Epithelial cell of esophagus (primary cell): ENCODE data around the gene NQO2.
"Not testable (repeated sequence)": the region's sequence is repeated elsewhere in the genome, so short reads cannot be mapped to it uniquely, and the experiment has no call there.

ENCODE experiments used
- DNase-seq: peaks from one replicate; pipeline ENCODE4 v3.0.0; 2010; ENCODE audit warnings: low read depth
- H3K4me3 ChIP-seq: 2 replicates; pipeline ENCODE4 v1.5.1; 2011; ENCODE audit warnings: mild to moderate bottlenecking, low read length, control low read depth
- CTCF ChIP-seq: IDR thresholded peaks from 2 replicates; pipeline ENCODE4 v1.5.1; 2011; ENCODE audit warnings: low read depth, mild to moderate bottlenecking, low read length, control low read depth, inconsistent platforms; ENCODE audit not compliant: insufficient read depth; ENCODE audit errors: missing control alignments

The NQO2 gene

DNA sequence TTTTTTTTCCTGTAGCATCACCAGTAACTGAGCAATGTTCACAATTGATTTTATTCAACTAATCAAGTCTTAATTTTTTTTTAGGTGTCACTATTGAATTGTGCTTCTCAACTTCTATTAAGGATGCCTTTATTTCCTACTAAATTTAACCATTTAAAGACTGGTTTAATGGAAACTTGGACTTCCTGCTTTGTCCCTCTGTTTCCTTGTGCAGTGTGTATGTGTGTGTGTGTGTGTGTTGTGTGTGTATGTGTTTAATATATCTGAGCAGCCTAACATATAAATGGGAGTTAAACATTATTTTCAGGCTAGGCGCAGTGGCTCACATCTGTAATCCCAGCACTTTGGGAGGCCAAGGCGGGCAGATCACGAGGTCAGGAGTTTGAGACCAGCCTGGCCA, 30.1 kb upstream of the NQO2 start:
- no peak for DNase-seq
- H3K4me3 ChIP-seq, result no peak overlapping the region
- no peak for TF ChIP-seq CTCF

DNA sequence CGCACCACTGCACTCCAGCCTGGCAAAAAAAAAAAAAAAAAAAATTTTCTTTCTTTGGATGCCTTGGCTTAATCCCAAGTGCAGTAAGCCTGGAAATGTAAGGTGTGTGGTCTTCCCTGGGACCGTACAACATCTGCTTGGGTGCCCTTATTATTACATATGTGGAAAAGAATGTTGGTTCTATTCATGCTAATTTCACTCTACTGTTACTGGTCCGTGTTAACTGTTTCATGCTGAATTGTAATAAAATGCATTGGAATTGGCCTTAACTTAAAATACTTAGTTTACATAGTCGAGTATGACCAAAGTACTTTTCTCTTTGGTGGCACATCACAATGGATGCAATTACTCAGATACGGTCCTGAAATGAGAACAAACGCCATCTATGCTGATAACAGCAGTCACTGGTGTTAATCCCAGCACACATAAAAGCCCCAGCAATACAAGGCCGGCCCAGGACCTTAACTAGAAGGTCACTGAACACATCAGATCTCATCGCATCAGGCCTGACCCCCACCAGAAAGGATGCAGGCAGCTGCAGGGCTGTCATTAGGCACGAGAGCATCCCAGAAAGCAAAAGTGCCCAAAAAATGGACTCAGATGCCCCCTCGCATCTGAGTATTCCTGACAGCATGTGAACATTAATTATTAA, 29.5 kb upstream of the NQO2 start:
- DNase-seq, result no peak
- no peak overlapping the region for H3K4me3 ChIP-seq
- no peak for TF ChIP-seq CTCF

GRCh38 chr6:2970753-2971419, 28.8 kb upstream of the NQO2 start:
- TF ChIP-seq CTCF, result no peak
- peak; percentile 29 for DNase-seq
- peak overlapping the region; percentile 58 for H3K4me3 ChIP-seq

DNA sequence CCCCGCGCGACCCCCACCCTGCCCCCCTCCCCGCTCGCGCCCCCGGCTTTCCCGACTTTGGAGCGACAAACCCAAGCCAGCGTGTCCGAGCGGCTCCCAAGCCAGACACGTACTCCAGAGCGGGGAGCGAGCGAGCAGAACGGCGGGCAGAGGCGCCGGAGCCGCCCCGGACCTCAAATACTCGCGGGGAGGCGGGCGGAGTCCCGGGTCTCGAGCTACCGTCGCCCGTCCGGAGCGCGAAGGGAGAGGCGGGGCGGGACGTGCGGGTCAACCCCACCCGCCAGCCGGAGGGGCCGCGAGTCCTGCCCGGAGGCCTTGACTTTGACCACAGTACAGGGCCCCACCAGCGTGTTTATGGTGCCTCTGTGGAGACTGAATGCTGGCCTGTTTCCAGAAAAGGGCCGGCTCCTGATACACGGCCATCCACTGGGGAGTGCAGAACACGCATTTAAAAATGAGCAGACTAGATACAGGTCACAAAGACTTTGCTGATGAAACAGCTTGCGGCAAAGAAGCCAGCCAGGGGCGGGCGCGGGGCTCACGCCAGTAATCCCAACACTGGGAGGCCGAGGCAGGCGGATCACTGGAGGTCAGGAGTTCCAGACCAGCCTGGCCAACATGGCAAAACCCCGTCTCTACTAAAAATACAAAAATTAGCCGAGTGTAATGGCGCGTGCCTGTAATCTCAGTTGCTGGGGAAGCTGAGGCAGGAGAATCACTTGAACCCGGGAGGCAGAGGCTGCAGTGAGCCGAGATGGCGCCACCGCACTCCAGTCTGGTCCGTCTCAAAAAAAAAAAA, 28.1 kb upstream of the NQO2 start, which contains the start of gene SERPINB6:
SERPINB6 (minus strand) TSS at position 148 of the 799 bp plus-strand sequence. CDS start 12,235 bp downstream, outside the sequence.
- H3K4me3 ChIP-seq, result peak within 1 kb of the TSS; percentile 58
- DNase-seq, result peak; percentile 44
- TF ChIP-seq CTCF, result no peak

GRCh38 chr6:2972219-2972487, 27.5 kb upstream of the NQO2 start:
- not testable (repeated sequence) for DNase-seq
- H3K4me3 ChIP-seq, result peak overlapping the region; percentile 58

- not testable (repeated sequence) for H3K4me3 ChIP-seq, DNase-seq
These were observed 27.0 kb upstream of the NQO2 start for GRCh38 chr6:2972685-2973084.

DNA sequence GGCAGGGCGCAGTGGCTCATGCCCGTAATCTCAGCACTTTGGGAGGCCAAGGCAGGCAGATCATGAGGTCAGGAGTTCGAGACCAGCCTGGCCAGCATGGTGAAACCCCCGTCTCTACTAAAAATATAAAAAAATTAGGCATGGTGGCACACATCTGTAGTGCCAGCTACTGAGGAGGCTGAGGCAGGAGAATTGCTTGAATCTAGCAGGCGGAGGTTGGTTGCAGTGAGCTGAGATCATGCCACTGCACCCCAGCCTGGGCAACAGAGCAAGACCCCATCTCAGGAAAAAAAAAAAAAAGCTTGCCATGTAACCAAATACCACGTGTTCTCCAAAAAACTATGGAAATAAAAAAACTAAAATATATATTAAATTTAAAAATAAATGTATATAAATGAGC, 26.5 kb upstream of the NQO2 start:
- not testable (repeated sequence) for H3K4me3 ChIP-seq, DNase-seq

- TF ChIP-seq CTCF, result no peak
- DNase-seq, result no peak
- H3K4me3 ChIP-seq, result no peak overlapping the region
These were observed 26.0 kb upstream of the NQO2 start for GRCh38 chr6:2973676-2974075.
